ENCODE measurements around the gene DDX41. TPM values are rescaled to one million over a fixed set of nuclear protein-coding genes. Genes with fewer than 3 reads are reported as not detected.
A peak's percentile ranks its signal among the peaks of the same experiment; 100 is the strongest.

Gene DDX41
- total and polyA plus RNA-seq, 2 donors (not counting 1 experiment from before 2014, with no cell fraction given), result 110 to 168 TPM

DNA sequence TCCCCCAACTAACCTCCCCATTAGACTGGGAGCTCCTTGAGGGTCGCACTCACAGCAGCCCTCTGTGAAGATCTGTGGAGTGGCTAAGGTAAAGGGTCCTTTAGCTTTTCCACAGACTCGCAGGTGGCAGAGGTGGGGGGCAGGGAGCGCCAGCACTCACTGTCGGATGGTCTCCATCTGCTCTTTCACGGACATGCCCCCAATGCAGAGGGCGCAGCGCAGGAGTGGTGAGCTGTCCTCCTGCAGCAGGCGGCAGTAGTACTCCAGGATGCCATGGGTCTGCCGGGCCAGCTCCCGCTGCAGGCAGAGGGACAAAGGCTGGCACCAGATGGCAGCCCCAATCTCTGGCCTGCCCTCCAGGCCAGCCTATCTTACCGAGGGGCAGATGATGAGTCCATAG lies 2.2 kb downstream of the DDX41 start:
- no peaks in the 10 kb centered on the region for H3K9me3 ChIP-seq (ENCODE audit: control extremely low read depth in 1 of 3, control insufficient read depth in 2 of 3, insufficient read depth in 1 of 3, low read length in 2 of 3)
- no peak overlapping the region for H3K4me3 ChIP-seq (ENCODE audit: control extremely low read depth in 1 of 5, extremely low read depth in 1 of 5, insufficient read depth in 1 of 5, low read depth in 2 of 5, low read length in 4 of 5)
- no peak overlapping the region for H2AFZ ChIP-seq (ENCODE audit: insufficient read depth, low read depth, low read length, poor library complexity, severe bottlenecking)
- DNase-seq (no peak), ATAC-seq (ENCODE audit: low read depth) (no peak)
- Mint-ChIP-seq H3K27me3 (no peaks in the 10 kb centered on the region), H3K9me3 (ENCODE audit: insufficient read depth) (no peaks in the 10 kb centered on the region), H3K4me3 (no peak overlapping the region), H3K4me1 (peaks cover 53% of the 10 kb centered on the region), H3K27ac (no peak overlapping the region)
- no peaks in the 10 kb centered on the region for H3K27me3 ChIP-seq (replicated peaks in 1 of 4; ENCODE audit: control extremely low read depth in 1 of 4, control insufficient read depth in 3 of 4, insufficient read depth in 4 of 4, low read length in 3 of 4)
- WGBS (ENCODE audit: insufficient coverage), result 98% methylated on average over 11 of the region's 11 CpGs
- no peak for TF ChIP-seq EZH2 (IDR thresholded peaks at IDR 0.05; ENCODE audit: borderline replicate concordance, insufficient read depth, low read depth, low read length, poor library complexity, severe bottlenecking)
- TF ChIP-seq, protein P1, sequence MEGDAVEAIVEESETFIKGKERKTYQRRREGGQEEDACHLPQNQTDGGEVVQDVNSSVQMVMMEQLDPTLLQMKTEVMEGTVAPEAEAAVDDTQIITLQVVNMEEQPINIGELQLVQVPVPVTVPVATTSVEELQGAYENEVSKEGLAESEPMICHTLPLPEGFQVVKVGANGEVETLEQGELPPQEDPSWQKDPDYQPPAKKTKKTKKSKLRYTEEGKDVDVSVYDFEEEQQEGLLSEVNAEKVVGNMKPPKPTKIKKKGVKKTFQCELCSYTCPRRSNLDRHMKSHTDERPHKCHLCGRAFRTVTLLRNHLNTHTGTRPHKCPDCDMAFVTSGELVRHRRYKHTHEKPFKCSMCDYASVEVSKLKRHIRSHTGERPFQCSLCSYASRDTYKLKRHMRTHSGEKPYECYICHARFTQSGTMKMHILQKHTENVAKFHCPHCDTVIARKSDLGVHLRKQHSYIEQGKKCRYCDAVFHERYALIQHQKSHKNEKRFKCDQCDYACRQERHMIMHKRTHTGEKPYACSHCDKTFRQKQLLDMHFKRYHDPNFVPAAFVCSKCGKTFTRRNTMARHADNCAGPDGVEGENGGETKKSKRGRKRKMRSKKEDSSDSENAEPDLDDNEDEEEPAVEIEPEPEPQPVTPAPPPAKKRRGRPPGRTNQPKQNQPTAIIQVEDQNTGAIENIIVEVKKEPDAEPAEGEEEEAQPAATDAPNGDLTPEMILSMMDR (IDR thresholded peaks at IDR 0.05), result no peak
- POLR2A ChIA-PET, result interaction anchor here (0.5 kb wide), 1 partner anchor 977 kb away, joined by 3 read pairs; the partner anchor contains the start of gene RNF44
- CTCF ChIA-PET, result no interaction called here
- peaks cover 0 to 49% of the 10 kb centered on the region in 2 experiments for H3K36me3 ChIP-seq (replicated peaks in 1 of 2; ENCODE audit: control extremely low read depth in 1 of 2, control insufficient read depth in 1 of 2, extremely low read depth in 1 of 2, insufficient read depth in 2 of 2, low read length in 1 of 2)
- H3K79me2 ChIP-seq (ENCODE audit: control insufficient read depth, insufficient read depth, low read length), result peaks cover 63% of the 10 kb centered on the region
- intact Hi-C loops (cut with micrococcal nuclease), result no loop called here
- H4K20me1 ChIP-seq (ENCODE audit: control insufficient read depth, insufficient read depth, low read length, poor library complexity, severe bottlenecking), result peaks cover 13% of the 10 kb centered on the region
- no peak overlapping the region for H3K27ac ChIP-seq (ENCODE audit: low read length in 2 of 2)
- peaks cover 27 to 47% of the 10 kb centered on the region in 2 donors for H3K4me1 ChIP-seq (ENCODE audit: control insufficient read depth in 2 of 2, insufficient read depth in 2 of 2, low read length in 2 of 2)
- H3K9ac ChIP-seq (ENCODE audit: low read length), result no peak overlapping the region
- H3K4me2 ChIP-seq (replicated peaks; ENCODE audit: low read depth, low read length, poor library complexity, severe bottlenecking), result no peak overlapping the region

DNA sequence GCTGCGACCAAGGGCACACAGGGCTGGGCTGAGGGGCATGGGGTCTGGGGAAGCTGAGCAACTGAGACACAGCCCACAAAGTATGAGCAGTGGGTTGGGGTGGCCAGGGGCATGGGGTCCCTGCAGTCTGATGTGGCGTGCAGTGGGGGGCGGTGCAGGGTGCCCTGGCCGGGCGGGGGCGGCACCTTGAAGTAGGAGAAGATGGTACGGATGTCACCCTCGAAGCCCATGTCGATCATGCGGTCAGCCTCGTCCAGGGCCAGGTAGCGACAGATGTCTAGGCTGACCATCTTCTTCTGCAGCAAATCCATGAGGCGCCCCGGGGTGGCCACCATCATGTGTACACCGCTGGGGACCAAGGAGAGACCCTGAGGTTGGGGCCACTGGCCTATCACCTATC lies 3.3 kb downstream of the DDX41 start:
- H3K9me3 Mint-ChIP-seq (ENCODE audit: insufficient read depth), result no peaks in the 10 kb centered on the region
- H3K79me2 ChIP-seq (ENCODE audit: control insufficient read depth, insufficient read depth, low read length), result peaks cover 66% of the 10 kb centered on the region
- H3K9me3 ChIP-seq (ENCODE audit: control extremely low read depth in 1 of 3, control insufficient read depth in 2 of 3, insufficient read depth in 1 of 3, low read length in 2 of 3), result no peaks in the 10 kb centered on the region
- H3K4me3 ChIP-seq (ENCODE audit: control extremely low read depth in 1 of 5, extremely low read depth in 1 of 5, insufficient read depth in 1 of 5, low read depth in 2 of 5, low read length in 4 of 5), result no peak overlapping the region
- H3K9ac ChIP-seq (ENCODE audit: low read length), result no peak overlapping the region
- H3K27me3 ChIP-seq (replicated peaks in 1 of 4; ENCODE audit: control extremely low read depth in 1 of 4, control insufficient read depth in 3 of 4, insufficient read depth in 4 of 4, low read length in 3 of 4), result no peaks in the 10 kb centered on the region
- WGBS (ENCODE audit: insufficient coverage), result 97% methylated on average over 14 of the region's 15 CpGs
- TF ChIP-seq, protein P1 (IDR thresholded peaks at IDR 0.05), result no peak
- no peak for TF ChIP-seq EZH2 (IDR thresholded peaks at IDR 0.05; ENCODE audit: borderline replicate concordance, insufficient read depth, low read depth, low read length, poor library complexity, severe bottlenecking)
- H3K27ac ChIP-seq (ENCODE audit: low read length in 2 of 2), result no peak overlapping the region
- peaks cover 16% of the 10 kb centered on the region for H4K20me1 ChIP-seq (ENCODE audit: control insufficient read depth, insufficient read depth, low read length, poor library complexity, severe bottlenecking)
- no peaks in the 10 kb centered on the region for H3K27me3 Mint-ChIP-seq
- no peak for DNase-seq
- intact Hi-C loops (cut with micrococcal nuclease), result no loop called here
- H2AFZ ChIP-seq (ENCODE audit: insufficient read depth, low read depth, low read length, poor library complexity, severe bottlenecking), result no peak overlapping the region
- peak overlapping the region; percentile 45 for H3K4me3 Mint-ChIP-seq
- H3K36me3 ChIP-seq (replicated peaks in 1 of 2; ENCODE audit: control extremely low read depth in 1 of 2, control insufficient read depth in 1 of 2, extremely low read depth in 1 of 2, insufficient read depth in 2 of 2, low read length in 1 of 2), result peaks cover 0 to 49% of the 10 kb centered on the region in 2 experiments
- no peak for ATAC-seq (ENCODE audit: low read depth)
- H3K4me1 Mint-ChIP-seq, result peaks cover 56% of the 10 kb centered on the region
- H3K27ac Mint-ChIP-seq, result no peak overlapping the region
- H3K4me2 ChIP-seq (replicated peaks; ENCODE audit: low read depth, low read length, poor library complexity, severe bottlenecking), result no peak overlapping the region
- POLR2A ChIA-PET, result no interaction called here
- H3K4me1 ChIP-seq (ENCODE audit: control insufficient read depth in 2 of 2, insufficient read depth in 2 of 2, low read length in 2 of 2), result peaks cover 30 to 50% of the 10 kb centered on the region in 2 donors
- CTCF ChIA-PET, result no interaction called here

All from B cell (primary cell).